ENCODE results near the gene GAREM1.

DNA sequence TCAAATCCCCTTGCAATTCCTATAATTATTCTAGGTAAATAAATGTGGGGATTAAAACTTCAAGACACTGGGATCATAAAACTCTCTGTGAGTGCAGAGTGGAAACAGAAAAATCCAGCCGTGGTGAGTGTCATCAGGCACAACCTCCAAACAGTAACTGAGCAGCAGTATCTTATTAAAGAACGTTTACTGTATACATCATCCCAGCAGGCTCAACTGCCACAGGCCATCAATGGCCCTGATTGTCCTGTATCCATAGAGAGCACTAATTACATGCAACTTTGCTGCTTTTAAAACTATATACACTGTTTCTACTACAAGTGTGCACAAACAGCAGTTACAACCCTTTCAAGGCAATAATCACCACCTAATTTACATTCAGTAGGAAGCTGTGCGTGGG lies 23.9 kb downstream of the GAREM1 start:
- TF ChIP-seq POLR2AphosphoS5 (IDR thresholded peaks at IDR 0.05), result no peak
- TF ChIP-seq, protein P1, sequence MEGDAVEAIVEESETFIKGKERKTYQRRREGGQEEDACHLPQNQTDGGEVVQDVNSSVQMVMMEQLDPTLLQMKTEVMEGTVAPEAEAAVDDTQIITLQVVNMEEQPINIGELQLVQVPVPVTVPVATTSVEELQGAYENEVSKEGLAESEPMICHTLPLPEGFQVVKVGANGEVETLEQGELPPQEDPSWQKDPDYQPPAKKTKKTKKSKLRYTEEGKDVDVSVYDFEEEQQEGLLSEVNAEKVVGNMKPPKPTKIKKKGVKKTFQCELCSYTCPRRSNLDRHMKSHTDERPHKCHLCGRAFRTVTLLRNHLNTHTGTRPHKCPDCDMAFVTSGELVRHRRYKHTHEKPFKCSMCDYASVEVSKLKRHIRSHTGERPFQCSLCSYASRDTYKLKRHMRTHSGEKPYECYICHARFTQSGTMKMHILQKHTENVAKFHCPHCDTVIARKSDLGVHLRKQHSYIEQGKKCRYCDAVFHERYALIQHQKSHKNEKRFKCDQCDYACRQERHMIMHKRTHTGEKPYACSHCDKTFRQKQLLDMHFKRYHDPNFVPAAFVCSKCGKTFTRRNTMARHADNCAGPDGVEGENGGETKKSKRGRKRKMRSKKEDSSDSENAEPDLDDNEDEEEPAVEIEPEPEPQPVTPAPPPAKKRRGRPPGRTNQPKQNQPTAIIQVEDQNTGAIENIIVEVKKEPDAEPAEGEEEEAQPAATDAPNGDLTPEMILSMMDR (IDR thresholded peaks at IDR 0.05), result no peak
